Measurements from ENCODE around the gene FAM32A.

FAM32A gene

DNA sequence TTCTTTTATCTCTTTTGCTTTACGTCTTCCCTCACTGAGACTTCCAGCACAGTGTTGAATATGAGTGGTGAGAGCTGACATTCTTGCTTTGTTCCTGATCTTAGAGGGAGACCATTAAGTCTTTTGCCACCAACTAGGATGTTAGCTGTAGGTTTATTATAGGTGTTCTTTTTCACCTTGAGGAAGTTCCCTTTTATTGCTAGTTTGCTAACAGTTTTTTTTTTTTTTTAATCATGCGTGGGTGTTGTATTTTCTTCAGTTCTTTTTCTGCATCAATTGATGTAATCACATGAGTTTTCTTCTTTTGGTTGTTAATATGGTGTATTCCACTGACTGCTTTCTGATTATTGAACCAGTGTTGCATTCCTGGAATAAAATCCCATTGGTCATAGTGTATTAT lies 33.6 kb downstream of the FAM32A start:
- no peak for DNase-seq (ENCODE audit: low read depth, low spot score)
- no peak for TF ChIP-seq EZH2 (IDR thresholded peaks at IDR 0.05)
- TF ChIP-seq POLR2AphosphoS5 (IDR thresholded peaks at IDR 0.05; ENCODE audit: borderline replicate concordance, low read depth, low read length): no peak
- no peak for TF ChIP-seq FOXP2 (optimal IDR thresholded peaks at IDR 0.05; ENCODE audit: control extremely low read depth, extremely low read length, insufficient read depth)
- Histone ChIP-seq H3K9me3 (ENCODE audit: low read depth, low read length) (peaks cover 5% of the 10 kb centered on the region; the same call in 1 of the 2 replicates), H3K9ac (ENCODE audit: insufficient read length) (no peak overlapping the region), H3K4me3 (no peak overlapping the region), H3K36me3 (ENCODE audit: insufficient read depth, low read length) (peaks cover 55% of the 10 kb centered on the region), H3K27ac (no peak overlapping the region)

DNA sequence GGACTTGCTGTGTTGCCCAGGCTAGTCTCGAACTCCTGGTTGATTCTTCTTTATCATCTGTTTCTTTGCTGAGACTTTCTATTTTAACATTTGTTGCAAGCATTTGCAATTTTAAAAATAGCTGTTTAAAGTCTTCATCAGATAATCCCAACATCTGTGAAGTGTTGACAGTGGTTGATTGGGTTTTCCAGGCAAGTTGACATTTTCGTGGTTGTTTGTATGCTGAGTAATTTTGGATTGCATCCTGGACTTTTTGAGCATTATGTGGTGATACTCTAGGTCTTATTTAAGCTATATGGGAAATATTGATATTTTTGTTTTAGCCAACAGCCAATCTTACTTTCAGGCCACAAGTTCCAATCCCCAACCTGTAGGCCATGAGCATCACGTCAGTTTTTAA lies 37.6 kb downstream of the FAM32A start:
- no peak for DNase-seq (ENCODE audit: low read depth, low spot score)
- H3K9me3 ChIP-seq (ENCODE audit: low read depth, low read length): peaks cover 5% of the 10 kb centered on the region; the same call in 1 of the 2 replicates
- no peak for TF ChIP-seq POLR2AphosphoS5 (IDR thresholded peaks at IDR 0.05; ENCODE audit: borderline replicate concordance, low read depth, low read length)
- TF ChIP-seq FOXP2 (optimal IDR thresholded peaks at IDR 0.05; ENCODE audit: control extremely low read depth, extremely low read length, insufficient read depth): no peak
- TF ChIP-seq EZH2 (IDR thresholded peaks at IDR 0.05): no peak
- H3K27ac ChIP-seq: no peak overlapping the region
- no peak overlapping the region for H3K9ac ChIP-seq (ENCODE audit: insufficient read length)
- no peak overlapping the region for H3K4me3 ChIP-seq
- H3K36me3 ChIP-seq (ENCODE audit: insufficient read depth, low read length): peaks cover 46% of the 10 kb centered on the region

DNA sequence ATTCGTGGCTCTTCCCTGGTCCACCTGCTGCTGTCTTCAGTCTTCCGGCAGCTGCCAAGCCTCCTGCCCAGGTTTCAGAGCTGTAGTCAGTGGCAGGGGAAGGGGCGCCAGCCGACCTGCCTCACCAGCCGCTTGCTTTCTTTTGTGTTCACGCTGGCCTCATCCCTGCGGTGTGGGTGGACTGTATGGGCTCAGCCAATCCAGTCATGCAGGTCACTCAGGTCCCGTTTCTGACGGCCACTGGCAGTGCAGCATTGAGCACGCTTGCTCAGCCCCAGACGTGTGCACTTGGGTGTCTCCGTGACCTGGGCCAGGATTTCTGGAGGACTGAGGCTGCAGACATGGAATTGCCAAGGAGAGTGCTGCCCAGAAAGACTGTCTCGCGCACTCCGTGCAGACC lies 38.5 kb downstream of the FAM32A start:
- Histone ChIP-seq H3K9ac (ENCODE audit: insufficient read length) (no peak overlapping the region), H3K4me3 (no peak overlapping the region), H3K27ac (no peak overlapping the region), H3K9me3 (ENCODE audit: low read depth, low read length) (peaks cover 5% of the 10 kb centered on the region; the same call in 1 of the 2 replicates), H3K36me3 (ENCODE audit: insufficient read depth, low read length) (peaks cover 43% of the 10 kb centered on the region)
- DNase-seq (ENCODE audit: low read depth, low spot score): no peak
- no peak for TF ChIP-seq POLR2AphosphoS5 (IDR thresholded peaks at IDR 0.05; ENCODE audit: borderline replicate concordance, low read depth, low read length)
- no peak for TF ChIP-seq EZH2 (IDR thresholded peaks at IDR 0.05)
- no peak for TF ChIP-seq FOXP2 (optimal IDR thresholded peaks at IDR 0.05; ENCODE audit: control extremely low read depth, extremely low read length, insufficient read depth)

DNA sequence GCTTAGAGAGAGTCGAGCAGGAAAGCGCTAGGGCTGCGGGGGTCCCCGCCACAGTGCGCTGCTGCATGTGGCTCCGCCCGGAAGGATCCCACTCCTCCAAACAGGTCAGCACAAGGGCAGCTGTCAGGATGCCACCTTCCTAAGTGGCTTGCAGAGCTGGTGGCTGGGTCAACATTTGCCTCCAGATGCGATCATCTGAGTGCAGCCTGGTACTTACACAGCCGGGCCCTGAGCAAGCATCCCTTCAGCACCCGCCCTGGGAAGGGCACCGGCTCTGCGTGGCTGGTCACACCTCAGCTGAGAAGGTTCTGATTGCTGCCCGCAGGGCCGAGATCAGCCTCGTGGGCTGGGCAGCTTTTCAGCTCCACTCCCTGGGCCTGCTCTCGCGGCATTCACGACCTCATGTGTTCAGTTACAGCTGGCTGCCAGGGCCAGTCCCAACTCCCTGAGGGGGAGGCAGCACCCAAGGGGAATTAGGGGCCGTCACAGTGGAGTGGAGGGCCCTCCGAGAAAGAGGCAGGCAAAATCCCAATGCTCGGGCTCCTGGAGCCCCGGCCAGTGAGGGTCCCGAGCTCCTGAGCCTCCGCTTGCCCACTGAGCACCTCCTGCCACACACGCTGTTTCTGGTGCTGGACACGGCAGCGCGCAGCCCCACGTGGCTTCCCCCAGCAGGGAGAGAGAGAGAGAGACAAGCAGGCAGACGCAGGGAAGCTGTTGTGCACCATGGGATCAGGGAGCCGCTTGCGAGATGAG lies 39.3 kb downstream of the FAM32A start:
- TF ChIP-seq FOXP2 (optimal IDR thresholded peaks at IDR 0.05; ENCODE audit: control extremely low read depth, extremely low read length, insufficient read depth) (no peak), POLR2AphosphoS5 (IDR thresholded peaks at IDR 0.05; ENCODE audit: borderline replicate concordance, low read depth, low read length) (no peak), EZH2 (IDR thresholded peaks at IDR 0.05) (no peak)
- H3K4me3 ChIP-seq: no peak overlapping the region
- H3K9me3 ChIP-seq (ENCODE audit: low read depth, low read length): peaks cover 5% of the 10 kb centered on the region; the same call in 1 of the 2 replicates
- no peak overlapping the region for H3K9ac ChIP-seq (ENCODE audit: insufficient read length)
- H3K36me3 ChIP-seq (ENCODE audit: insufficient read depth, low read length): peaks cover 39% of the 10 kb centered on the region
- DNase-seq (ENCODE audit: low read depth, low spot score): no peak
- H3K27ac ChIP-seq: no peak overlapping the region

DNA sequence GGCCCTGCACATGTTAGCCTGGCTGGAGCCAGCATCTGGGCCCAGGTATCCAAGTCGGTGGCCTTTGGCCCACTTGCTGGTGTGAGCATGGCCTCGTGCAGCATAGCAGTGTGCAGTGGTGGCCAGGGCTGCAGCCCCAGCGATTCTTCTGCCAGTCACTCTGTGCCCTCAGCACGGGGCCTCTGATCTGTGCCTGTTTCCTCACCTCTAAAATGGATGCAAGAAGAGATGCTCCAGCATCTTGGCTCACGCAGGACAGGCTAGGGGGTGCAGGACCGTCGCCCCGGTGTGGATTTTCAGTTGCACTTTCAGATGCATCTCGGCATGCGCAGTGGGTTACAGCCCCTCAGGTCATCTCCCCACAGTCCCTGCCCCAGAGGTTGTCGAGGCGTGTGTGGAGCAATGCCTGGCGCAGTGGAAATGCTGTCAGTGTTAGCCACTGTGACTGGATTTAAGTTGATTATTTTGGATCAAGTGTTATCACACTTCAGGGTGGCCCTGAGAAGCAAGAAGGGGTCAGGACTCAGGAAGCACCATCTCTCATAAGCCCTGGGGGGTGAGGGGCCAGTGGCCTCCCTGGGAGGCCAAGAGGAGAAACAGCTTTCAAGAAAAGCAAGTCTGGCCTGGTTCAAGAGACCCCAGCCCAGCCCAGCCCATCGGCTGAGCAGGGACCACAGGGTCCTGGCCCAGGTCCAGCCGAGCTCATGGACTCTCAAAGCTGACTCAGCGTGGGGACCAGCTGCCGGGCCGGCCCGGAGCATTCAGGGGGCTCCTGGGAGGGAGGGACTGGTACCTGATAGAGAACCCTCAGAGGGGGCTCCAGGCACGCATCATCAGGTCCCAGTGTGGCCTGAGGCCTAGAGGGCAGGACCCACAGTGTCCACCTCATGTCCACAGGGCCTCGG lies 40.3 kb downstream of the FAM32A start:
- Histone ChIP-seq H3K27ac (no peak overlapping the region), H3K4me3 (no peak overlapping the region), H3K36me3 (ENCODE audit: insufficient read depth, low read length) (peaks cover 28% of the 10 kb centered on the region), H3K9ac (ENCODE audit: insufficient read length) (no peak overlapping the region), H3K9me3 (ENCODE audit: low read depth, low read length) (peaks cover 5% of the 10 kb centered on the region; the same call in 1 of the 2 replicates)
- DNase-seq (ENCODE audit: low read depth, low spot score): no peak
- no peak for TF ChIP-seq EZH2 (IDR thresholded peaks at IDR 0.05)
- TF ChIP-seq POLR2AphosphoS5 (IDR thresholded peaks at IDR 0.05; ENCODE audit: borderline replicate concordance, low read depth, low read length): no peak
- TF ChIP-seq FOXP2 (optimal IDR thresholded peaks at IDR 0.05; ENCODE audit: control extremely low read depth, extremely low read length, insufficient read depth): no peak

DNA sequence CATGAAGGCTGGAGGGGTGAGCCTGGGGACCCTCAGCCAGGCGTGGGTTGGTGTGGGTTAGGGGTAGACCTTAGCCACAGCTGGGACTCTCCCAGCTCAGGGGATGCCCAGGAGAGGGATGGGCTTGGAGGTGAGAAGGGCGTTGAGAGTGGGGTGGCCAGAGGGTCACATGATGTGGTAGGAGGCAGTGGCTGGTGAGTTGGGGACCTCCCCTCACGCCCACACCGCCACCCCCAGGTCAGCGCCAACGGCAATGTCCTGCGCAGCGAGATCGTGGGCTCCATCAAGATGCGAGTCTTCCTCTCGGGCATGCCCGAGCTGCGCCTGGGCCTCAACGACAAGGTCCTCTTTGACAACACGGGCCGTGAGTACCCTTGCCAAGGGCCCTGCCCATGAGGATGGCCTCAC lies 41.0 kb downstream of the FAM32A start:
- Histone ChIP-seq H3K27ac (no peak overlapping the region), H3K9ac (ENCODE audit: insufficient read length) (no peak overlapping the region), H3K4me3 (no peak overlapping the region), H3K9me3 (ENCODE audit: low read depth, low read length) (no peaks in the 10 kb centered on the region), H3K36me3 (ENCODE audit: insufficient read depth, low read length) (peaks cover 24% of the 10 kb centered on the region)
- TF ChIP-seq POLR2AphosphoS5 (IDR thresholded peaks at IDR 0.05; ENCODE audit: borderline replicate concordance, low read depth, low read length): no peak
- no peak for TF ChIP-seq EZH2 (IDR thresholded peaks at IDR 0.05)
- TF ChIP-seq FOXP2 (optimal IDR thresholded peaks at IDR 0.05; ENCODE audit: control extremely low read depth, extremely low read length, insufficient read depth): no peak
- no peak for DNase-seq (ENCODE audit: low read depth, low spot score)

DNA sequence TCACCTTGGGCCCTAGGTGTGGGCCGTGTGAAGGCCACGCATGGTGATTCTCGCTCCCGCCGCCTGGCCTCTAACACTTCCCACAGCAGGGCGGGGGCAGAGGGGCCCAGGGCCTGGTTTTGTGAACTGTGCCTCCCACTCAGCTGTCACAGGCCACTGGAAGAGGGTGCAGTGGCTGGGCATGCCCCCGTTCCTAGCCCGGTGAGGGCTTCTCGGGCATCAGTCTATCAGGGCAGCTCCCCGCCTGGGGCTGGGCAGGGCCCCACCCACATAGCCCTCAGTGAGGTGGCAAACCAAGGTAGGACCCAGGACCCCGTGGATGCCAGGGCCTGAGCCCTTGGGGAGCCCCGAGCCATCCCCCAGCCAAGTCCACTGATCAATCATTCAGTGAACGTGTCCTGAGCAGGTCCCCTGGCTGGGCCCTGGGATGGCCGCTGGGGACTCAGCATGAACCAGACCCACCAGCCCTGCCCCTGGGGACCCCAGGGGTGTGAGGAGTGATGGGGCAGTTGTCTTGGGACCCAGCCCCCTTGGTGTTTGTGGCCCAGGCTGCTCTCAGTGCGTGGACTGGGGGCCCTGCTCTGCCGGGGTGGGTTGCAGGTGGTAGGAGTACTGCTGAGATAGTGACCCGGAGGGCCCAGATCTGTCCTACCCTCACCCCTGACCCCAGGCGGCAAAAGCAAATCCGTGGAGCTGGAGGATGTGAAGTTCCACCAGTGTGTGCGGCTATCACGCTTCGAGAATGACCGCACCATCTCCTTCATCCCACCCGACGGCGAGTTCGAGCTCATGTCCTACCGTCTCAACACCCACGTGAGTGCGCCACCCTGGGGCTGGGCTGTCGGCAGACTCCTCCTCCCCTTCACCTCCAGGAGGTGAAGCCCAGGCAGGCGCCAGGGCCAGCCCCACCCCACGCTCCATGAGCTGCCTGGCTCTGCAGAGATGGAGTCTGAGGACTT lies 41.9 kb downstream of the FAM32A start:
- TF ChIP-seq FOXP2 (optimal IDR thresholded peaks at IDR 0.05; ENCODE audit: control extremely low read depth, extremely low read length, insufficient read depth) (no peak), POLR2AphosphoS5 (IDR thresholded peaks at IDR 0.05; ENCODE audit: borderline replicate concordance, low read depth, low read length) (no peak)
- H3K9me3 ChIP-seq (ENCODE audit: low read depth, low read length): no peaks in the 10 kb centered on the region
- no peak overlapping the region for H3K9ac ChIP-seq (ENCODE audit: insufficient read length)
- peaks cover 17% of the 10 kb centered on the region for H3K36me3 ChIP-seq (ENCODE audit: insufficient read depth, low read length)
- DNase-seq (ENCODE audit: low read depth, low spot score): no peak
- H3K27ac ChIP-seq: no peak overlapping the region
- no peak overlapping the region for H3K4me3 ChIP-seq

All from SK-N-MC (cell line).